HepG2 (cell line): ENCODE results near the gene BTAF1. TPM values are rescaled to one million over a fixed set of nuclear protein-coding genes. Genes with fewer than 3 reads are reported as not detected.

ENCODE experiments used
- ARNTL ChIP-seq: sonication (generic); formaldehyde crosslinking; IDR thresholded peaks from 2 replicates; pipeline ENCODE4 v1.4.0; 2020; ENCODE audit warnings: mild to moderate bottlenecking, missing genetic modification reagents
- MZF1 ChIP-seq: sonication (generic); formaldehyde crosslinking; IDR thresholded peaks from 2 replicates; pipeline ENCODE4 v1.8.1; 2023; ENCODE audit warnings: mild to moderate bottlenecking, missing genetic modification reagents, borderline replicate concordance
- NCOR1 ChIP-seq: fragments of 200-600 bp; sonication (generic); IDR thresholded peaks from 2 replicates; pipeline ENCODE4 v1.7.0; 2017; ENCODE audit warnings: antibody characterized with exemption, low read length, borderline replicate concordance
- NRL ChIP-seq: sonication (generic); formaldehyde crosslinking; IDR thresholded peaks from 2 replicates; pipeline ENCODE4 v1.5.0; 2020; ENCODE audit warnings: missing genetic modification reagents, mild to moderate bottlenecking, moderate library complexity, borderline replicate concordance
- XRCC5 ChIP-seq: fragments of 200-400 bp; formaldehyde crosslinking; optimal IDR thresholded peaks from 2 replicates; pipeline ENCODE3; 2017; ENCODE audit warnings: mild to moderate bottlenecking, low read length
- ZFY ChIP-seq: sonication (generic); formaldehyde crosslinking; IDR thresholded peaks from 2 replicates; pipeline ENCODE4 v1.4.0; 2020; ENCODE audit warnings: missing genetic modification reagents
- ZNF225 ChIP-seq: sonication (generic); formaldehyde crosslinking; IDR thresholded peaks from 2 replicates; pipeline ENCODE4 v1.4.0; 2020; ENCODE audit warnings: mild to moderate bottlenecking, missing genetic modification reagents
- ZNF446 ChIP-seq: sonication (generic); formaldehyde crosslinking; IDR thresholded peaks from 2 replicates; pipeline ENCODE4 v1.5.0; 2020; ENCODE audit warnings: mild to moderate bottlenecking, missing genetic modification reagents
- ZNF563 ChIP-seq: sonication (generic); formaldehyde crosslinking; IDR thresholded peaks from 2 replicates; pipeline ENCODE4 v1.8.0; 2022; ENCODE audit warnings: mild to moderate bottlenecking, moderate library complexity, missing genetic modification reagents
- ZNF883 ChIP-seq: sonication (generic); formaldehyde crosslinking; IDR thresholded peaks from 2 replicates; pipeline ENCODE4 v1.5.1; 2020; ENCODE audit warnings: mild to moderate bottlenecking, missing genetic modification reagents; ENCODE audit errors: not compliant biosample characterization
- polyA plus RNA-seq, 8 experiments: library from polyadenylated mRNA; depleted of rRNA in 3 of 8; stranded (reverse) in 7 of 8; unstranded in 1 of 8; fragments of >200 nt; fragmentation: Illumina TruSeq in 4 of 8; extraction: Trizol in 4 of 8; gene quantifications; 2 replicates each; pipeline versions ENCODE4 v1.2.1 to v1.2.3, GENCODE V29; 2011 to 2016; ENCODE audit warnings: low read depth in 4 of 8, missing spikeins in 1 of 8, mixed read lengths in 1 of 8; ENCODE audit not compliant: insufficient read depth in 1 of 8
- total RNA-seq, 5 experiments: library from RNA; depleted of rRNA; stranded (reverse); fragments of >200 nt; fragmentation: Illumina TruSeq; extraction: Trizol; gene quantifications; 2 replicates each; pipeline ENCODE4 v1.2.3, GENCODE V29; 2016; ENCODE audit warnings: low read depth in 1 of 5
- TF ChIP-seq, protein P1 (sequence below): sonication (generic); formaldehyde crosslinking; IDR thresholded peaks from 2 replicates; pipeline ENCODE4 v1.4.0; 2020; ENCODE audit warnings: missing genetic modification reagents
- TF ChIP-seq, protein P2 (sequence below): sonication (generic); formaldehyde crosslinking; IDR thresholded peaks from 2 replicates; pipeline ENCODE4 v1.5.0; 2020; ENCODE audit warnings: mild to moderate bottlenecking, missing genetic modification reagents, borderline replicate concordance
- TF ChIP-seq, protein P3 (sequence below): sonication (generic); formaldehyde crosslinking; IDR thresholded peaks from 2 replicates; pipeline ENCODE4 v1.9.0; 2021; ENCODE audit warnings: missing genetic modification reagents, mild to moderate bottlenecking, borderline replicate concordance
- TF ChIP-seq, protein P4 (sequence below): sonication (generic); formaldehyde crosslinking; IDR thresholded peaks from 2 replicates; pipeline ENCODE4 v1.4.0; 2020; ENCODE audit warnings: missing genetic modification reagents

The BTAF1 gene
- total and polyA plus RNA-seq, 2 of the 13 experiments (the other 11 are each of a cell fraction or from before 2014, with no cell fraction given), result 38.6 to 54.1 TPM

DNA sequence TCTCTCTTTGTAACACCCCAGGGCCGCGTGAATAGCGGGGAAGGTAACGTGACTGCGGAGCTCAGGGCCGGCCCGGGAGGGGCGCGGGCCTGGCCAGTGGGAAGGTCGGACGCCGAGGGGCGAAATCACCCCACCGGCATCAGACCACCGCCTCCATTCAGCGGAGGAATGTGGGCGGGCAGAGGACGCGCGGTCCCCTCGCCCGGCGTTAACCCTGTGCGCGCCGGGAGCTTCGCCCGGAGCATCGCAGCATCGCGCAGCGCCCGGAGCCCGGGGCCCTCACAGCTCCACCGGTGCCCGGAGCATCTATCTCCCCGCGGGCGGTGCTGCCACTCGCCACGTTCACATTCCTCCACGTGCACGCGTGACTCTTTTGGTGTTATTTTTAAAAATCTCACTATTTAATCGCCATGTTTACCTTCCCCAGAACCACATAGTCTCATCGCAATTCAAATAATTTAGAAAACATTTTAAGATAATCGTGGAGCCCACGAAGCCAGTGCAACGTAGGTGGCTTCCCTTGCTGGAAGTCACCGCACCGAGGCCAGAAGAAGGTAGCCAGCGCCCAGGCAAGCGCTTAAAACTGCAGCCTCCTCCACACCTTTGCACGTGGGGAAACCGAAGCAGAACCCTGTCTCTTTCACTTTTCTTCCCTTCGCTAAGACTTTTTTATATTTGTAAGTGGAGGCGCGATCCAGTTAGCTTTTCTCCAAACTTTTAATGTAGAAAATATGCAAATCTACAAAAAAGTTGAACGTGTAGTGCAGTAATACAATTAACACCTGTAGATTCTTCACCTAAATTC lies 36.1 kb upstream of the BTAF1 start (continued):
- TF ChIP-seq, protein P1, sequence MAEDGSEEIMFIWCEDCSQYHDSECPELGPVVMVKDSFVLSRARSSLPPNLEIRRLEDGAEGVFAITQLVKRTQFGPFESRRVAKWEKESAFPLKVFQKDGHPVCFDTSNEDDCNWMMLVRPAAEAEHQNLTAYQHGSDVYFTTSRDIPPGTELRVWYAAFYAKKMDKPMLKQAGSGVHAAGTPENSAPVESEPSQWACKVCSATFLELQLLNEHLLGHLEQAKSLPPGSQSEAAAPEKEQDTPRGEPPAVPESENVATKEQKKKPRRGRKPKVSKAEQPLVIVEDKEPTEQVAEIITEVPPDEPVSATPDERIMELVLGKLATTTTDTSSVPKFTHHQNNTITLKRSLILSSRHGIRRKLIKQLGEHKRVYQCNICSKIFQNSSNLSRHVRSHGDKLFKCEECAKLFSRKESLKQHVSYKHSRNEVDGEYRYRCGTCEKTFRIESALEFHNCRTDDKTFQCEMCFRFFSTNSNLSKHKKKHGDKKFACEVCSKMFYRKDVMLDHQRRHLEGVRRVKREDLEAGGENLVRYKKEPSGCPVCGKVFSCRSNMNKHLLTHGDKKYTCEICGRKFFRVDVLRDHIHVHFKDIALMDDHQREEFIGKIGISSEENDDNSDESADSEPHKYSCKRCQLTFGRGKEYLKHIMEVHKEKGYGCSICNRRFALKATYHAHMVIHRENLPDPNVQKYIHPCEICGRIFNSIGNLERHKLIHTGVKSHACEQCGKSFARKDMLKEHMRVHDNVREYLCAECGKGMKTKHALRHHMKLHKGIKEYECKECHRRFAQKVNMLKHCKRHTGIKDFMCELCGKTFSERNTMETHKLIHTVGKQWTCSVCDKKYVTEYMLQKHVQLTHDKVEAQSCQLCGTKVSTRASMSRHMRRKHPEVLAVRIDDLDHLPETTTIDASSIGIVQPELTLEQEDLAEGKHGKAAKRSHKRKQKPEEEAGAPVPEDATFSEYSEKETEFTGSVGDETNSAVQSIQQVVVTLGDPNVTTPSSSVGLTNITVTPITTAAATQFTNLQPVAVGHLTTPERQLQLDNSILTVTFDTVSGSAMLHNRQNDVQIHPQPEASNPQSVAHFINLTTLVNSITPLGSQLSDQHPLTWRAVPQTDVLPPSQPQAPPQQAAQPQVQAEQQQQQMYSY (CRISPR knock-in tag), result peak; percentile 19; the same call in 1 of the 2 replicates
- peak; percentile 72; the same call in 1 of the 2 replicates for TF ChIP-seq ZNF225 (CRISPR knock-in tag)
- TF ChIP-seq, protein P2, sequence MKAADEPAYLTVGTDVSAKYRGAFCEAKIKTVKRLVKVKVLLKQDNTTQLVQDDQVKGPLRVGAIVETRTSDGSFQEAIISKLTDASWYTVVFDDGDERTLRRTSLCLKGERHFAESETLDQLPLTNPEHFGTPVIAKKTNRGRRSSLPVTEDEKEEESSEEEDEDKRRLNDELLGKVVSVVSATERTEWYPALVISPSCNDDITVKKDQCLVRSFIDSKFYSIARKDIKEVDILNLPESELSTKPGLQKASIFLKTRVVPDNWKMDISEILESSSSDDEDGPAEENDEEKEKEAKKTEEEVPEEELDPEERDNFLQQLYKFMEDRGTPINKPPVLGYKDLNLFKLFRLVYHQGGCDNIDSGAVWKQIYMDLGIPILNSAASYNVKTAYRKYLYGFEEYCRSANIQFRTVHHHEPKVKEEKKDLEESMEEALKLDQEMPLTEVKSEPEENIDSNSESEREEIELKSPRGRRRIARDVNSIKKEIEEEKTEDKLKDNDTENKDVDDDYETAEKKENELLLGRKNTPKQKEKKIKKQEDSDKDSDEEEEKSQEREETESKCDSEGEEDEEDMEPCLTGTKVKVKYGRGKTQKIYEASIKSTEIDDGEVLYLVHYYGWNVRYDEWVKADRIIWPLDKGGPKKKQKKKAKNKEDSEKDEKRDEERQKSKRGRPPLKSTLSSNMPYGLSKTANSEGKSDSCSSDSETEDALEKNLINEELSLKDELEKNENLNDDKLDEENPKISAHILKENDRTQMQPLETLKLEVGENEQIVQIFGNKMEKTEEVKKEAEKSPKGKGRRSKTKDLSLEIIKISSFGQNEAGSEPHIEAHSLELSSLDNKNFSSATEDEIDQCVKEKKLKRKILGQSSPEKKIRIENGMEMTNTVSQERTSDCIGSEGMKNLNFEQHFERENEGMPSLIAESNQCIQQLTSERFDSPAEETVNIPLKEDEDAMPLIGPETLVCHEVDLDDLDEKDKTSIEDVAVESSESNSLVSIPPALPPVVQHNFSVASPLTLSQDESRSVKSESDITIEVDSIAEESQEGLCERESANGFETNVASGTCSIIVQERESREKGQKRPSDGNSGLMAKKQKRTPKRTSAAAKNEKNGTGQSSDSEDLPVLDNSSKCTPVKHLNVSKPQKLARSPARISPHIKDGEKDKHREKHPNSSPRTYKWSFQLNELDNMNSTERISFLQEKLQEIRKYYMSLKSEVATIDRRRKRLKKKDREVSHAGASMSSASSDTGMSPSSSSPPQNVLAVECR, result peak; percentile 66; the same call in 1 of the 2 replicates
- TF ChIP-seq NRL, result peak; percentile 77; the same call in 1 of the 2 replicates
- no peak for TF ChIP-seq MZF1 (CRISPR knock-in tag)
- peak; percentile 61 for TF ChIP-seq ZNF883
- no peak for TF ChIP-seq NCOR1
- peak; percentile 90 for TF ChIP-seq ZNF563 (CRISPR knock-in tag)
- TF ChIP-seq, protein P3, sequence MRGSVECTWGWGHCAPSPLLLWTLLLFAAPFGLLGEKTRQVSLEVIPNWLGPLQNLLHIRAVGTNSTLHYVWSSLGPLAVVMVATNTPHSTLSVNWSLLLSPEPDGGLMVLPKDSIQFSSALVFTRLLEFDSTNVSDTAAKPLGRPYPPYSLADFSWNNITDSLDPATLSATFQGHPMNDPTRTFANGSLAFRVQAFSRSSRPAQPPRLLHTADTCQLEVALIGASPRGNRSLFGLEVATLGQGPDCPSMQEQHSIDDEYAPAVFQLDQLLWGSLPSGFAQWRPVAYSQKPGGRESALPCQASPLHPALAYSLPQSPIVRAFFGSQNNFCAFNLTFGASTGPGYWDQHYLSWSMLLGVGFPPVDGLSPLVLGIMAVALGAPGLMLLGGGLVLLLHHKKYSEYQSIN (CRISPR knock-in tag), result no peak
- TF ChIP-seq, protein P4, sequence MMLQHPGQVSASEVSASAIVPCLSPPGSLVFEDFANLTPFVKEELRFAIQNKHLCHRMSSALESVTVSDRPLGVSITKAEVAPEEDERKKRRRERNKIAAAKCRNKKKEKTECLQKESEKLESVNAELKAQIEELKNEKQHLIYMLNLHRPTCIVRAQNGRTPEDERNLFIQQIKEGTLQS (CRISPR knock-in tag), result 0 out of 2 replicates have a peak, but pooled peaks have one; percentile 22
- TF ChIP-seq ZNF446 (CRISPR knock-in tag), result peak; percentile 77; the same call in 1 of the 2 replicates
- peak; percentile 32 for TF ChIP-seq XRCC5
- TF ChIP-seq ARNTL, result peak; percentile 93
- peak; percentile 56 for TF ChIP-seq ZFY (CRISPR knock-in tag)
